ENCODE results near the gene RGS9.
"Not testable (repeated sequence)": the region's sequence is repeated elsewhere in the genome, so short reads cannot be mapped to it uniquely, and the experiment has no call there.

RGS9 gene

DNA sequence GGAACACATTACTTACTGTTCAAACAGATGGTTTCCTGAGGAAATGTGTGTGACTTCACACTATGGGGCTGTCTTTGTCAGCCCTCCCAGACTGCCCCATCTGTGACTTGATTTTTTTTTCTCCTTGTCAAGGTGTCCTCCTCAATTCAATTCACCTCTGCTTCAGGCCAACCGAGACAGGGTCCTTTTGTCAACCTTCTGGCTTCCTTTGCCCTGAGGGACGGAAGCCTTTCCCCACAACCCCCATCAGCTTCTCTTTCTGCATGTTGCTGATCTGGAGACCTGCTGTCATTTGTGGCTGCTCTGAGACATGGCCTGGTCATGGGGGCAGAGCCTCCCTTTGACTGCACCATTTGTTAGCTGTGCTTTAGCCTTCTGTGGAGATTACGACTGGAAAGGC, 21.3 kb upstream of the RGS9 start:
- TF ChIP-seq, protein P1, sequence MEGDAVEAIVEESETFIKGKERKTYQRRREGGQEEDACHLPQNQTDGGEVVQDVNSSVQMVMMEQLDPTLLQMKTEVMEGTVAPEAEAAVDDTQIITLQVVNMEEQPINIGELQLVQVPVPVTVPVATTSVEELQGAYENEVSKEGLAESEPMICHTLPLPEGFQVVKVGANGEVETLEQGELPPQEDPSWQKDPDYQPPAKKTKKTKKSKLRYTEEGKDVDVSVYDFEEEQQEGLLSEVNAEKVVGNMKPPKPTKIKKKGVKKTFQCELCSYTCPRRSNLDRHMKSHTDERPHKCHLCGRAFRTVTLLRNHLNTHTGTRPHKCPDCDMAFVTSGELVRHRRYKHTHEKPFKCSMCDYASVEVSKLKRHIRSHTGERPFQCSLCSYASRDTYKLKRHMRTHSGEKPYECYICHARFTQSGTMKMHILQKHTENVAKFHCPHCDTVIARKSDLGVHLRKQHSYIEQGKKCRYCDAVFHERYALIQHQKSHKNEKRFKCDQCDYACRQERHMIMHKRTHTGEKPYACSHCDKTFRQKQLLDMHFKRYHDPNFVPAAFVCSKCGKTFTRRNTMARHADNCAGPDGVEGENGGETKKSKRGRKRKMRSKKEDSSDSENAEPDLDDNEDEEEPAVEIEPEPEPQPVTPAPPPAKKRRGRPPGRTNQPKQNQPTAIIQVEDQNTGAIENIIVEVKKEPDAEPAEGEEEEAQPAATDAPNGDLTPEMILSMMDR (conservative IDR thresholded peaks at IDR 0.05; ENCODE audit: low read length): no peak
- H3K4me3 ChIP-seq (ENCODE audit: low read length): no peak overlapping the region
- DNase-seq (ENCODE audit: low read depth): no peak

DNA sequence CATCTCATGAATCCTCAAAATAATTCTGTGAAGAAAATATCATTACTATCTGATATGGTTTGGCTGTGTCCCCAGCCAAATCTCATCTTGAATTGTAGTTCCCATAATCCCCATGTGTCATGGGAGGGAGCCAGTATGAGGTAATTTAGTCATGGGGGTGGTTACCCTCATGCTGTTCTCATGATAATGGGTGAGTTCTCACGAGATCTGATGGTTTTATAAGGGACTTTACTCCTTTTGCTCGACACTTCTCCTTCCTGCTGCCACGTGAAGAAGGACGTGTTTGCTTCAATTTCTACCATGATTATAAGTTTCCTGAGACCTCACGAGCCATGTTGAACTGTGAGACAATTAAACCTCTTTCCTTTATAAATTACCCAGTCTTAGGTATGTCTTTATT, 20.7 kb upstream of the RGS9 start:
- DNase-seq (ENCODE audit: low read depth); H3K4me3 ChIP-seq (ENCODE audit: low read length): not testable (repeated sequence)

DNA sequence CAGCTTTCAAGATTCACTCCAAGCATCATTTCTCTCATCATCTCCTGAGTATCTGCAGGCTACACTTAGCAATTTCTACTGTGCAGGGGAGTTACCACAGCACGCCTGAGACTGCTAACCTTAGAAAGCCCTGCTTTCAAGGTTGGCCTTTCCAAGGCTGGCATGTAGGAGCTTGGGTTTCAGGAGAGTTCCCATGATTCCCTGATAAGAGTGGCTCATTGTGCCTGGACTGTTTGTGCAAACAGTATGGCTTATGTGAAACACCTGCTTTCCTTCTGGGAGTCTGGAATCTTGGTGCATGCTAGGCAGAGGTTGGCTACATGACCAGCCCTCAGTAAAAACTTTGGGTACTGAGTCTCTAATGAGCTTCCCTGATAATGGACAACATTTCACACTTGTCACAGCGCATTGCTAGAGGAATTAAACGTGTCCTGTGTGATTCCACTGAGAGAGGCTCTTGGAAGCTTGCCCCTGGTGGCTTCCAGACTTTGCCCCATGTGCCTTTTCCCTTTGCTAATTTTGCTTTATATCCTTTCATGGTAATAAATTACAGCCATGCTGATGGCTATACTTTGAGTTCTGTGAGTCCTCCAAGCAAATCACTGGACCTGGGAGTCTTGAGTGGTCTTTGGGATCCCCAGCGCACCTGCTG, 19.7 kb upstream of the RGS9 start:
- H3K4me3 ChIP-seq (ENCODE audit: low read length): no peak overlapping the region
- DNase-seq (ENCODE audit: low read depth): no peak
- TF ChIP-seq, protein P1 (conservative IDR thresholded peaks at IDR 0.05; ENCODE audit: low read length): no peak

DNA sequence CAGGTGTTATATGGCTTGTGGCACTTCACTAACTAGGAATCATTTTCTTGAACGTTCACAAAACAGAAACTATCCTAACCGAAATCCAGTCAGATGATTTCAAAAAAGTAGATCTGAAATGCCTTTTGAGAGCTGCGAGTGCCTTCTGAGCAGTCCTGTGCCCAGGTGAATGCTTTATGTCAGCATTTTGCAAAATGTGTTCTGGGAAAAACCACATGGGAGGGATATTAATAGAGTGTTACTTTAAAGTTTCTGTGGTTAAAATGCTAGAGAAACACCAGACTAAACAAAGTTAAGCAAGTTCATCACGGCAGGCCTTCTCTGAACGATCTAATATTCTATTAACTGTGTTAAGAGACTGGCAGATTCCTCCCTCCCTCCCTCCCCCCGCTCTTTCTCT, 15.8 kb upstream of the RGS9 start:
- no peak for DNase-seq (ENCODE audit: low read depth)
- no peak overlapping the region for H3K4me3 ChIP-seq (ENCODE audit: low read length)
- TF ChIP-seq, protein P1 (conservative IDR thresholded peaks at IDR 0.05; ENCODE audit: low read length): no peak

DNA sequence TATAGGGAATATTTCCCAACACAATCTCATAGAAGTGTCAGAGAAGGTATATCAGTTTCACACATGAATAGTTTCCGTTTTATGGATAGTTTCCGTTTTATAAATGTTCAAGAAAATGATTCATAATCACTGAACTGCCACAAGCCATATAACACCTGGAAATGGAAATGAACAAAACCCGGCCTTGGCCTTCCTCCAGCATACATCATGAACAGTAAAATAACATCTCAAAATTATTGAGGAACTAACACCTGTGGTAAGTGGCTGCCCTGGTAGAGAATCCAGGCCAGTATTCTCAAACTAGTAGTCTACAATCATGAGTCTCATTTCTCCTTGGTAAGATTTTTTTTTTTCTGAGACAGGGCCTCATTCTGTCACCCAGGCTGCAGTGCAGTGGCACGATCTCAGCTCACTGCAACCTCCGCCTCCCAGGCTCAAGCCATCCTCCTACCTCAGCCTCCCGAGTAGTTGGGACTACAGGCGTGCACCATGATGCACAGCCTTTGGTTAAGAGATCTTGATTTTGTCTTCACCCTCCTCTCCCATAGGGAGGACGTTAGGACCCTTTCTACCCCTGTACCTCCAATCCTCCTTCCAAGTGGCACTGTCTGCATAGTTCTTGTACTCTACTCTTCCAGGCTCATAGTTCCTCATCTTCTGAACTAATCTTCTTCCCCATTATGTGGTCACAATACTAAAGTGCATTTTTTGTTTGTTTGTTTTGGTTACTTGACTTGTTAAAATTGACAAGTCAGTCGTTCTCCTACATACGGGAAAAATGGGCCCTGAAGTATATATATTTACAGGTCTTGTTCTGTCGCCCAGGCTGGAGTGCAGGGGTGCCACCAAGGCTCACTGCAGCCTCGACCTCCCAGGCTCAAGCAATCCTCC, 15.0 kb upstream of the RGS9 start:
- H3K4me3 ChIP-seq (ENCODE audit: low read length): peak overlapping the region; percentile 62
- DNase-seq (ENCODE audit: low read depth): no peak
- TF ChIP-seq, protein P1 (conservative IDR thresholded peaks at IDR 0.05; ENCODE audit: low read length): no peak

DNA sequence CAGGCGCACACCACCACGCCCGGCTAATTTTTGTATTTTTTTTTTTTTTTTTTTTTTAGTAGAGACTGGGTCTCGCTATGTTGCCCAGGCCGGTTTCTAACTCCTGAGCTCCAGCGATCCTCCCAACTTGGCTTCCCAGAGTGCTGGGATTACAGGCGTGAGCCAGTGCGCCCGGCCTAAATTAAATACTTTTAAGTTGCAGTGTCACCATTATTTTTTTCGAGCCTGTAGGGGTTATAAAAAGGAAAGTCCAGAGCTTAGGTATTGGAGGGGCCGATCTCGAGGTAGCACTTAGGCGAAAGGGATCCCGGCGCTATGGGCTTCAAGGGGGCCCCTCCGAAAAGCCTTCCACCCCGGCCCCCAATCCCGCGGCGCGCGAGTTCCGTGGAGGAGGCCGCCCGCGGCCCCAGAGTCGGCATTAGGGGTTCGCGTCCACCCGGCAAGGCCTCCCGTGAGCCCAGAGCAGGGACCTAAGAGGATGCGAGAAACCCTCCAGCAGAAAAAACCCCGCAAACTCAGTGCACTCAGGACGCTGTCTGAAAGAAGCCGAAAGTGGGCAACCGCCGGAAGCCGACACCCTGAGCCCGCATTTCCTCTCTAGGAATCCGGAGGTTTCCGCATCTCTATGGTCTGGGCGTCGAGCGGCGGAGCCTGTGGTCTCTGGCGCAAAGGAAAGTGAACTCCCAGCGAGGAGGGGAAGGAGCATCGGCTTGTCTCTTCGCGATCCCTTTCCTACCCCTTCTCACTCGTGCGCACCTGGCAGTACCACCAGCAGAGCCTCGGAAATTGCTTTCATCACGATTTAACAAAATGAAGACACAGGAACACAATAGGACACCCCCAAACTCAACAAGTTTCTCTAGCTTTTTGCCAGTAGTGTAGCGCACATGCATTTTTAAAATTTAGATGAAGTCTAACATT, 14.1 kb upstream of the RGS9 start:
- peak; percentile 90 for DNase-seq (ENCODE audit: low read depth)
- TF ChIP-seq, protein P1 (conservative IDR thresholded peaks at IDR 0.05; ENCODE audit: low read length): no peak
- H3K4me3 ChIP-seq (ENCODE audit: low read length): peak overlapping the region; percentile 62
